Kidney (tissue), 14 donors: Measurements from ENCODE around the gene PEX10. TPM values are rescaled to one million over a fixed set of nuclear protein-coding genes. Genes with fewer than 3 reads are reported as not detected.

Experiments
- DNase-seq, 5 donors: peaks; one replicate each; pipeline ENCODE4 v3.0.0-alpha.2; 2013 to 2020
- FAIRE-seq: peaks from 2 replicates; lab custom pipeline; 2012; peaks lifted over from hg19 to GRCh38; lab: Jason Lieb, UNC
- H3K27ac ChIP-seq, 2 donors: one replicate each; pipeline ENCODE4 v1.7.0; 2013; ENCODE audit warnings: low read depth in 2 of 2, low read length in 2 of 2, inconsistent platforms in 1 of 2
- H3K27me3 ChIP-seq: one replicate; pipeline ENCODE4 v1.7.1; 2013; ENCODE audit warnings: low read length, inconsistent platforms; ENCODE audit not compliant: control insufficient read depth, insufficient read depth
- H3K36me3 ChIP-seq, 3 donors: one replicate each; pipeline versions ENCODE4 v1.7.0 to v1.7.1; 2013; ENCODE audit warnings: low read length in 3 of 3, control low read depth in 1 of 3, inconsistent platforms in 1 of 3; ENCODE audit not compliant: insufficient read depth in 3 of 3, control insufficient read depth in 2 of 3
- H3K4me1 ChIP-seq, 3 donors: one replicate each; pipeline versions ENCODE4 v1.7.0 to v1.7.1; 2013; ENCODE audit warnings: low read length in 3 of 3, inconsistent platforms in 1 of 3, low read depth in 1 of 3; ENCODE audit not compliant: control insufficient read depth in 2 of 3, insufficient read depth in 2 of 3
- H3K4me3 ChIP-seq, 3 donors: one replicate each; pipeline versions ENCODE4 v1.7.0 to v1.8.1; 2013; ENCODE audit warnings: low read length in 3 of 3, control low read depth in 1 of 3, inconsistent platforms in 1 of 3
- H3K9ac ChIP-seq, 3 donors: one replicate each; pipeline versions ENCODE4 v1.7.0 to v1.7.1; 2013; ENCODE audit warnings: low read length in 3 of 3, control low read depth in 1 of 3, inconsistent platforms in 1 of 3
- H3K9me3 ChIP-seq, 3 donors: one replicate each; pipeline versions ENCODE4 v1.7.0 to v1.7.1; 2013; ENCODE audit warnings: low read length in 3 of 3, control low read depth in 1 of 3, inconsistent platforms in 1 of 3; ENCODE audit not compliant: control insufficient read depth in 2 of 3, insufficient read depth in 1 of 3
- CTCF ChIP-seq: IDR thresholded peaks from 3 replicates; pipeline ENCODE4 v1.5.1; 2012; ENCODE audit warnings: mild to moderate bottlenecking, moderate library complexity, borderline replicate concordance; ENCODE audit not compliant: insufficient read depth; ENCODE audit errors: extremely low read depth
- intact Hi-C: fragments of 100-400 bp; cut with DNase I; formaldehyde crosslinking; loops from one replicate; pipeline ENCODE4 v1.11.1; 2022
- polyA plus RNA-seq: library from polyadenylated mRNA; stranded (reverse); fragments of 350-450 nt; fragmentation: Illumina TruSeq; extraction: RNeasy Lipid Tissue Mini Kit (QIAGEN cat#74804); gene quantifications from one replicate; pipeline ENCODE4 v1.2.3, GENCODE V29; 2014; ENCODE audit warnings: low read depth, low replicate concordance; ENCODE audit not compliant: insufficient read depth
- total RNA-seq: library from RNA; stranded (reverse); fragmentation: NEBNext Ultra II Directional; extraction: Animal tissue kit (Norgen Biotek cat#: 25700); gene quantifications from one replicate; pipeline ENCODE4 v1.2.1, GENCODE V29; 2021
- donor health status: control.
- donor health status: control.
- donor health status: control.
- donor health status: control.
- donor health status: control.
- donor health status: DM: yes; HTN: yes; CAD: no.
- donor health status: Normal renal cell carcinoma (clear cell type).

PEX10 gene
- total and polyA plus RNA-seq, 2 donors from 2014 or later: 25.6 to 26.8 TPM

GRCh38 chr1:2448098-2448445 is 35.7 kb upstream of the PEX10 start:
- DNase-seq: no peak
- no peaks in the 10 kb centered on the region for H3K9me3 ChIP-seq
- no peak for FAIRE-seq
- H3K4me1 ChIP-seq: no peaks in the 10 kb centered on the region
- no peak overlapping the region for H3K9ac ChIP-seq
- intact Hi-C loops: no loop called here
- no peak overlapping the region for H3K4me3 ChIP-seq
- no peaks in the 10 kb centered on the region for H3K36me3 ChIP-seq
- no peak for TF ChIP-seq CTCF
- no peak overlapping the region for H3K27ac ChIP-seq
- peaks cover 5% of the 10 kb centered on the region for H3K27me3 ChIP-seq

- Histone ChIP-seq H3K36me3 (no peaks in the 10 kb centered on the region), H3K9ac (no peak overlapping the region), H3K27me3 (peaks cover 10% of the 10 kb centered on the region), H3K27ac (no peak overlapping the region), H3K4me3 (no peak overlapping the region), H3K9me3 (no peaks in the 10 kb centered on the region), H3K4me1 (no peaks in the 10 kb centered on the region)
- FAIRE-seq: no peak
- no peak for DNase-seq
- intact Hi-C loops: no loop called here
- TF ChIP-seq CTCF: no peak
Observed at GRCh38 chr1:2447276-2448097, 35.1 kb upstream of the PEX10 start.

- no peak for TF ChIP-seq CTCF
- Histone ChIP-seq H3K9ac (no peak overlapping the region), H3K9me3 (no peaks in the 10 kb centered on the region), H3K27ac (no peak overlapping the region), H3K27me3 (peaks cover 11% of the 10 kb centered on the region), H3K4me3 (no peak overlapping the region), H3K36me3 (no peaks in the 10 kb centered on the region), H3K4me1 (no peaks in the 10 kb centered on the region)
- FAIRE-seq: no peak
- DNase-seq: no peak
- intact Hi-C loops: no loop called here
Observed at GRCh38 chr1:2446861-2447260, 34.5 kb upstream of the PEX10 start.
